ENCODE data around the gene TSPOAP1. TPM values are rescaled to one million over a fixed set of nuclear protein-coding genes. Genes with fewer than 3 reads are reported as not detected.

The TSPOAP1 gene
- total and polyA plus RNA-seq, 10 of the 15 experiments (the other 5 are each of a cell fraction or from before 2014, with no cell fraction given): 0.58 to 16.4 (median 4.2) TPM; not detected in 1

- TF ChIP-seq ZNF592 (IDR thresholded peaks at IDR 0.05) (no peak), NBN (IDR thresholded peaks at IDR 0.05) (peak; percentile 96), MEF2B (IDR thresholded peaks at IDR 0.05; ENCODE audit: partially characterized antibody, poor library complexity, severe bottlenecking) (peak; percentile 77), NR2C1 (IDR thresholded peaks at IDR 0.05) (peak; percentile 84), USF2 (IDR thresholded peaks at IDR 0.05; ENCODE audit: borderline replicate concordance, low read depth, low read length) (no peak), BCL11A (IDR thresholded peaks at IDR 0.05; ENCODE audit: low read depth, low read length) (peak; percentile 43), ZNF384 (IDR thresholded peaks at IDR 0.05; ENCODE audit: borderline replicate concordance, low read depth, low read length) (no peak), HDAC6 (IDR thresholded peaks at IDR 0.05; ENCODE audit: unreplicated experiment) (no peak), BRCA1 (IDR thresholded peaks at IDR 0.05; ENCODE audit: low read depth, low read length) (no peak), SP1 (IDR thresholded peaks at IDR 0.05; ENCODE audit: low read depth, low read length) (peak; percentile 76), ZNF687 (IDR thresholded peaks at IDR 0.05) (peak; percentile 97), MXI1 (IDR thresholded peaks at IDR 0.05; ENCODE audit: low read depth, low read length) (0 out of 2 replicates have a peak, but pooled peaks have one; percentile 42), RBBP5 (conservative IDR thresholded peaks at IDR 0.05) (no peak), ZZZ3 (IDR thresholded peaks at IDR 0.05; ENCODE audit: control insufficient read depth, insufficient read length, low read depth) (no peak), NKRF (conservative IDR thresholded peaks at IDR 0.05) (no peak; the same call in 1 of the 2 replicates), HDGF (IDR thresholded peaks at IDR 0.05) (no peak; the same call in 1 of the 2 replicates)
Measured at GRCh38 chr17:58344047-58344790, 15.6 kb upstream of the TSPOAP1 start (continued).

Measured in GM12878 (cell line).